ENCODE results near the gene FAM114A1.

DNA sequence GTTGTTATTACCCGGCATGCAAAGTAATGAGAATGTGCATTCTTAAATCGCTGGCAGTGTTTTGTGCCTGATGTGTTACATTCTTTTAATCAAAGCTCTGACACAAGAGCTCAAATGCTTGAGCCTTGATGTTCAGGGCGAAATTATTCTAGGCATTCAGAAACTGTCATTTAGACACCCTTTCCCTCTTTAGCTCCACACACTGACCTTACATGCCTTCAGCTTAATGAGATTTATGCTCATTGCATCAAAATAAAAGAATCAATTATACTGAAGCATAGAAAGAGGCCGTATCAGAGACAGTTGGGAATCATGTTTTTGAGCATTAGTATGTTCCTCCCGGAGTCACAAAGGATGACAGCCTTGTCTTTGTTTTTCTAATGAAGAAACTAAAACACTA lies 56.7 kb downstream of the FAM114A1 start:
- TF ChIP-seq ZBTB8A (tag by site-specific recombination; IDR thresholded peaks at IDR 0.05): no peak
- TF ChIP-seq ZNF221 (tag by site-specific recombination; IDR thresholded peaks at IDR 0.05; ENCODE audit: borderline replicate concordance): no peak
- TF ChIP-seq, protein P1, sequence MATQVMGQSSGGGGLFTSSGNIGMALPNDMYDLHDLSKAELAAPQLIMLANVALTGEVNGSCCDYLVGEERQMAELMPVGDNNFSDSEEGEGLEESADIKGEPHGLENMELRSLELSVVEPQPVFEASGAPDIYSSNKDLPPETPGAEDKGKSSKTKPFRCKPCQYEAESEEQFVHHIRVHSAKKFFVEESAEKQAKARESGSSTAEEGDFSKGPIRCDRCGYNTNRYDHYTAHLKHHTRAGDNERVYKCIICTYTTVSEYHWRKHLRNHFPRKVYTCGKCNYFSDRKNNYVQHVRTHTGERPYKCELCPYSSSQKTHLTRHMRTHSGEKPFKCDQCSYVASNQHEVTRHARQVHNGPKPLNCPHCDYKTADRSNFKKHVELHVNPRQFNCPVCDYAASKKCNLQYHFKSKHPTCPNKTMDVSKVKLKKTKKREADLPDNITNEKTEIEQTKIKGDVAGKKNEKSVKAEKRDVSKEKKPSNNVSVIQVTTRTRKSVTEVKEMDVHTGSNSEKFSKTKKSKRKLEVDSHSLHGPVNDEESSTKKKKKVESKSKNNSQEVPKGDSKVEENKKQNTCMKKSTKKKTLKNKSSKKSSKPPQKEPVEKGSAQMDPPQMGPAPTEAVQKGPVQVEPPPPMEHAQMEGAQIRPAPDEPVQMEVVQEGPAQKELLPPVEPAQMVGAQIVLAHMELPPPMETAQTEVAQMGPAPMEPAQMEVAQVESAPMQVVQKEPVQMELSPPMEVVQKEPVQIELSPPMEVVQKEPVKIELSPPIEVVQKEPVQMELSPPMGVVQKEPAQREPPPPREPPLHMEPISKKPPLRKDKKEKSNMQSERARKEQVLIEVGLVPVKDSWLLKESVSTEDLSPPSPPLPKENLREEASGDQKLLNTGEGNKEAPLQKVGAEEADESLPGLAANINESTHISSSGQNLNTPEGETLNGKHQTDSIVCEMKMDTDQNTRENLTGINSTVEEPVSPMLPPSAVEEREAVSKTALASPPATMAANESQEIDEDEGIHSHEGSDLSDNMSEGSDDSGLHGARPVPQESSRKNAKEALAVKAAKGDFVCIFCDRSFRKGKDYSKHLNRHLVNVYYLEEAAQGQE (tag by site-specific recombination; IDR thresholded peaks at IDR 0.05): no peak
- TF ChIP-seq, protein P2, sequence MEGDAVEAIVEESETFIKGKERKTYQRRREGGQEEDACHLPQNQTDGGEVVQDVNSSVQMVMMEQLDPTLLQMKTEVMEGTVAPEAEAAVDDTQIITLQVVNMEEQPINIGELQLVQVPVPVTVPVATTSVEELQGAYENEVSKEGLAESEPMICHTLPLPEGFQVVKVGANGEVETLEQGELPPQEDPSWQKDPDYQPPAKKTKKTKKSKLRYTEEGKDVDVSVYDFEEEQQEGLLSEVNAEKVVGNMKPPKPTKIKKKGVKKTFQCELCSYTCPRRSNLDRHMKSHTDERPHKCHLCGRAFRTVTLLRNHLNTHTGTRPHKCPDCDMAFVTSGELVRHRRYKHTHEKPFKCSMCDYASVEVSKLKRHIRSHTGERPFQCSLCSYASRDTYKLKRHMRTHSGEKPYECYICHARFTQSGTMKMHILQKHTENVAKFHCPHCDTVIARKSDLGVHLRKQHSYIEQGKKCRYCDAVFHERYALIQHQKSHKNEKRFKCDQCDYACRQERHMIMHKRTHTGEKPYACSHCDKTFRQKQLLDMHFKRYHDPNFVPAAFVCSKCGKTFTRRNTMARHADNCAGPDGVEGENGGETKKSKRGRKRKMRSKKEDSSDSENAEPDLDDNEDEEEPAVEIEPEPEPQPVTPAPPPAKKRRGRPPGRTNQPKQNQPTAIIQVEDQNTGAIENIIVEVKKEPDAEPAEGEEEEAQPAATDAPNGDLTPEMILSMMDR (tag by site-specific recombination; IDR thresholded peaks at IDR 0.05): no peak
- TF ChIP-seq TCF7L2 (IDR thresholded peaks at IDR 0.05; ENCODE audit: borderline replicate concordance, low read depth, low read length): no peak
- no peak for TF ChIP-seq ZNF146 (tag by site-specific recombination; IDR thresholded peaks at IDR 0.05)
- TF ChIP-seq ZFP41 (tag by site-specific recombination; IDR thresholded peaks at IDR 0.05; ENCODE audit: borderline replicate concordance): no peak
- no peak for TF ChIP-seq HOXC10 (CRISPR knock-in tag; IDR thresholded peaks at IDR 0.05)

All from HEK293 (cell line).